ENCODE results near the gene GTF2H4. TPM values are rescaled to one million over a fixed set of nuclear protein-coding genes. Genes with fewer than 3 reads are reported as not detected.

The GTF2H4 gene
- polyA plus RNA-seq, 6 donors from 2014 or later, result 7.6 to 11.5 (median 9.6) TPM

DNA sequence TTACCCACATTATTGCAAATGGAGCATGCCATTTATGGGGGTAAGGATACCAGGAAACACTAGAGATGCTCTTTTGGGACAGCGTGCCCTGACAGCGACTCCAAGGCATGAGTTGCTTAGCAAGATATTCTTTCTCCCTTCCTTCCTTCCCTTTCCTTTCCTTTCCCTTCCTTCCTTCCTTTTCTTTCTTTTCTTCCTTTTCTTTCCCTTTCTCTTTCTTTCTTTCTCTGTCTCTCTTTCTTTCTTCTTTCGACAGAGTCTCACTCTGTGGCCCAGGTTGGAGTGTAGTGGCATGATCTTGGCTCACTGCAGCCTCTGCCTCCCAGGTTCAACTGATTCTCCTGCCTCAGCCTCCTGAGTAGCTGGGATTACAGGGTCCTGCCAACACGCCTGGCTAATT lies 36.0 kb downstream of the GTF2H4 start:
- Mint-ChIP-seq H3K36me3 (peaks cover 5 to 17% of the 10 kb centered on the region in 2 donors), H3K27ac (no peak overlapping the region), H3K4me1 (peaks cover 4 to 9% (median 8%) of the 10 kb centered on the region in 3 donors), H3K27me3 (peaks cover 59 to 93% (median 69%) of the 10 kb centered on the region in 3 donors), H3K4me3 (no peak overlapping the region), H3K9me3 (peaks cover 0 to 3% (median 0%) of the 10 kb centered on the region in 7 donors)
- no peak for ATAC-seq (ENCODE audit: low read depth in 2 of 2)
- no peak for DNase-seq

DNA sequence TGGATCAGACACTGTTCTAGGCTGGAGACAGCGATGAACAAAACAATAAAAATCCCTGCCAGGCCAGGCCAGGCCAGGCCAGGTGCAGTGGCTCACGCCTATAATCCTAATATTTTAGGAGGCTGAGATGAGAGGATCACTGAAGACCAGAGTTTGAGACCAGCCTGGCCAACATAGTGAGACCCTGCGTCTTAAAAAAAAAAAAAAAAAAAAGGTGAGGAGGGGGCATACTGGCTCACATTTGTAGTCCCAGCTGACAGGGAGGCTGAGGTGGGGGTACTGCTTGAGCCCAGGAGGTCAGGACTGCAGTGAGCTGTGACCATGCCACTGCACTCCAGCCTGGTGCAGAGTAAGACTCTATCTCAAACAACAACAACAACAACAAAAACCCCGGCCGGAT lies 37.3 kb downstream of the GTF2H4 start:
- Mint-ChIP-seq H3K4me3 (no peak overlapping the region), H3K27ac (no peak overlapping the region), H3K36me3 (peaks cover 5 to 29% of the 10 kb centered on the region in 2 donors), H3K27me3 (peaks cover 65 to 97% (median 72%) of the 10 kb centered on the region in 3 donors), H3K9me3 (peaks cover 0 to 3% (median 0%) of the 10 kb centered on the region in 7 donors), H3K4me1 (peaks cover 0 to 9% (median 8%) of the 10 kb centered on the region in 3 donors)
- DNase-seq (no peak), ATAC-seq (ENCODE audit: low read depth in 2 of 2) (no peak)

DNA sequence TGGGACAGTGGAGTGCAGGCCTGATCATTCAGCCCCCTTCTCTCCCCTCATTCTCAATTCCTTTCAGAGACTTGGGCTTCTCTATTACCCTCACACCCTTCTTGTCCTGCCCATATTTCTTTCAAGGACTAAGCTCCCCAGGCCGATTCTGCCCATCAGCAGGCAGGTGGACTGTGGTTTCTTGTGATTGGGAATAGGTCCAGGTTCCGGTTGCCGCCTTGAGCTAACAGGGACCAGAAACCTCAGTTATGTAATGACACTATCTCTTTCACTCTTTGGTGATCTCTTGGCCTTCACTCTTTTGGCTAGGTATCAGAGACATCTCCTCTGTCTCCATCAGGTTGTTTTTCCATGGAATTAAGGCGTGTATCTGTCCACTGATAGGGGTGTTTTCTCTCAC lies 39.2 kb downstream of the GTF2H4 start:
- Mint-ChIP-seq H3K36me3 (peaks cover 5 to 39% of the 10 kb centered on the region in 2 donors), H3K4me3 (no peak overlapping the region), H3K9me3 (peaks cover 0 to 4% (median 0%) of the 10 kb centered on the region in 7 donors), H3K4me1 (peaks cover 0 to 9% (median 8%) of the 10 kb centered on the region in 3 donors), H3K27ac (no peak overlapping the region), H3K27me3 (peaks cover 59 to 98% (median 70%) of the 10 kb centered on the region in 3 donors)
- ATAC-seq (ENCODE audit: low read depth in 2 of 2), result no peak
- DNase-seq, result no peak

DNA sequence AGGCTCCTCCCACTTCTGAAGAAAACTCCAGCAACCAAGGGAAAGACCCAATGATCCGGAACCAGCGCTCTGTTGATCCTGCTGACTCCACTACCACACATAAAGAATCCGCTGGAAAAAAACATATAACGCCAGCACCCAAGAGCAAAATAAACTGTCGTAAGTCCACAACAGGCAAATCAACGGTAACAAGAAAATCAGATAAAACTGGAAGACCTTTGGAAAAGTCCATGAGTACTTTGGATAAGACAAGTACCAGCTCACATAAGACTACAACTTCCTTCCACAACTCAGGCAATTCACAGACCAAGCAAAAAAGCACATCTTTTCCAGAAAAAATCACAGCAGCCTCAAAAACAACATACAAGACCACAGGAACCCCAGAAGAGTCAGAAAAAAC lies 40.8 kb downstream of the GTF2H4 start:
- DNase-seq (no peak), ATAC-seq (ENCODE audit: low read depth in 2 of 2) (no peak)
- H3K4me3 Mint-ChIP-seq, result no peak overlapping the region
- peaks cover 44 to 91% (median 61%) of the 10 kb centered on the region in 3 donors for H3K27me3 Mint-ChIP-seq
- peaks cover 0 to 3% (median 3%) of the 10 kb centered on the region in 3 donors for H3K4me1 Mint-ChIP-seq
- H3K36me3 Mint-ChIP-seq, result peaks cover 5 to 39% of the 10 kb centered on the region in 2 donors
- H3K27ac Mint-ChIP-seq, result no peak overlapping the region
- H3K9me3 Mint-ChIP-seq, result peaks cover 0 to 4% (median 0%) of the 10 kb centered on the region in 7 donors

DNA sequence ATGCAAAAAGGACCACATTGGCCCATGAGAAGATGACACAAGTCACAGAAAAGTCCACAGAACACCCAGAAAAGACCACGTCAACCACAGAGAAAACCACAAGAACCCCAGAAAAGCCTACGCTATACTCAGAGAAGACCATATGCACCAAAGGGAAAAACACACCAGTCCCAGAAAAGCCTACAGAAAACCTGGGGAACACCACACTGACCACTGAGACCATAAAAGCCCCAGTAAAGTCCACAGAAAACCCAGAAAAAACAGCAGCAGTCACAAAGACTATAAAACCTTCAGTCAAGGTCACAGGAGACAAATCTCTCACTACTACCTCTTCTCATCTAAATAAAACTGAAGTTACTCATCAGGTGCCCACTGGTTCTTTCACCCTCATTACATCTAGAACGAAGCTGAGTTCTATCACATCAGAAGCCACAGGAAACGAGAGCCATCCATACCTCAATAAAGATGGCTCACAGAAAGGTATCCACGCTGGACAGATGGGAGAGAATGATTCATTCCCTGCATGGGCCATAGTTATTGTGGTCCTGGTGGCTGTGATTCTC lies 44.0 kb downstream of the GTF2H4 start:
- ATAC-seq (ENCODE audit: low read depth in 2 of 2), result no peak
- H3K9me3 Mint-ChIP-seq, result peaks cover 0 to 4% (median 0%) of the 10 kb centered on the region in 7 donors
- H3K27ac Mint-ChIP-seq, result peak overlapping the region in 2 of 6 donors; percentile 4 to 27
- H3K4me1 Mint-ChIP-seq, result peaks cover 3 to 24% (median 14%) of the 10 kb centered on the region in 3 donors
- peaks cover 21 to 61% (median 55%) of the 10 kb centered on the region in 3 donors for H3K27me3 Mint-ChIP-seq
- H3K36me3 Mint-ChIP-seq, result peaks cover under 1 to 39% of the 10 kb centered on the region in 2 donors
- peak overlapping the region in 1 of 8 donors; percentile 1 for H3K4me3 Mint-ChIP-seq
- DNase-seq, result no peak

DNA sequence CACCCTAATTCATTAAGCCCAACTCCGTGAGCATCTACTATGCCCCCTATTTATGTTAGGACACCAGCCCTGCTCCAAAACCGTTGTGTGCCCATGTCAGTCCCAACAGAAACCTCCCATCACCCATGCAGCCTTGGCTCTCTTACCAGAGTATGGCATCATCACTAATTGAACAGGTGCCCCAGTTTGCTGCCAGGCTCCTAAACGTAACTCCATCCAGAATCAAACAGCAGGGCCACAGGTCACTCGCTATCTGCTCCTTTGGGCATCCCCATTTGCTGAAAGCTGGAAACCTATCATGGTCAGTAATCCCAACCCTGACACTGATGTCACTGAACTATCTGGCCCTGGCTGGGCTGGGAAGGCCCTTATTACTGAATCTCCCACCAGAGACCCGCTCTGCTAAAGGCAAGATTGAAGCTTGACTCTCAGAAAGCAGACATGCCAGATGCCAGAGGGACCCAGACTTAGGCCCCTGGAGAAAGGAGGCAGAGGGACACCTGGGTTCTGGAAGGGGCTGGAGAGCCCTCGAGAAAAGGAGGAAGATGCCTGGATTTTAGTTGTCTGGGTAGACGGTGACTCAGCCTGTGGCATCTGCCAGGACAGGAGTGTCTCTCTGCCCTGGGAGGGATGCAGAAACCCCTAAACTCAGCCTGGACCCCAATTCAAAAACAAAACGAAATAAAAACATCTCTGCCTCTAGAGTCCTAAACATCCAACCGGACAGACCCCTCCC lies 46.8 kb downstream of the GTF2H4 start:
- Mint-ChIP-seq H3K27ac (peak overlapping the region in 4 of 6 donors; percentile 57 to 88 (median 70)), H3K27me3 (peaks cover 6 to 54% (median 47%) of the 10 kb centered on the region in 3 donors), H3K9me3 (peaks cover 0 to 2% (median 0%) of the 10 kb centered on the region in 7 donors), H3K36me3 (peaks cover 0 to 15% of the 10 kb centered on the region in 2 donors), H3K4me3 (peak overlapping the region; percentile 77 to 91 (median 86)), H3K4me1 (peaks cover 0 to 27% (median 17%) of the 10 kb centered on the region in 3 donors)
- DNase-seq (no peak), ATAC-seq (ENCODE audit: low read depth in 2 of 2) (no peak)

DNA sequence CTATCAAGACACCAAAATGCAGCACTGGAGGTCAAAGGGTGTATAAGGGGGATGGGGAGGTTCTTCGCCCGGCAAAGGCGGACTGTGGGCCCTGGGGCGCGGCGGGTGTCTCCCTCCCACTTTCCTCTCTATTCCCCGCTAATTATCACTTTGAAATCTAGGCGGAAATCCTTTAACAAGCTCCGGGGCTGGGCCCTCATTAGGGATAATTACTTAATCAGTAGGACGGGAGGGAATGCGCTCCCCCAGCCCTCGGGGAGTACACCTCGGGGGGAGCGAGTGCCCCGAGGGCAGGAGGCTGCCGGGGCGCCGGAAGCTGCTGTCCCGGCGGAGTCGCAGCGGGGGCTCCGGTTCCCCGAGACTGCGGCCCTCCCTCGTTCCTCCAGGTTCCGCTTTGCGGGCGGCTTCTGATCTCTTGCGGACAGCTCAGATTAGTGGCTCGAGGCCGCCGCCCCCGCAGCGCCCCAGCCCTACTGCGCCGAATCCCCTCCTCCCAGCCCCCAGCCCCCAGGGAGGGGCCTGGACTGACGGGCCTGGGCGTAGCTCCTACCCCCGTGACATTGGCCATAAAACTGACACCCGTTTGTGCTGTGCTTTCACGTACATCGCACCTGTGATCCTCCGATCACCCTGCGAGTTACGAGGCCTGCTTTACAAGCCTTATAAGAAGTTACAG lies 47.5 kb downstream of the GTF2H4 start:
- Mint-ChIP-seq H3K4me3 (peak overlapping the region; percentile 77 to 91 (median 86)), H3K27me3 (peaks cover 4 to 47% (median 42%) of the 10 kb centered on the region in 3 donors), H3K9me3 (peaks cover 0 to 2% (median 0%) of the 10 kb centered on the region in 7 donors), H3K36me3 (peaks cover 0 to 8% of the 10 kb centered on the region in 2 donors), H3K27ac (peak overlapping the region in 5 of 6 donors; percentile 45 to 92 (median 70)), H3K4me1 (peaks cover 0 to 27% (median 17%) of the 10 kb centered on the region in 3 donors)
- ATAC-seq (ENCODE audit: low read depth in 2 of 2) (peak; percentile 93 to 95), DNase-seq (peak; percentile 76)

DNA sequence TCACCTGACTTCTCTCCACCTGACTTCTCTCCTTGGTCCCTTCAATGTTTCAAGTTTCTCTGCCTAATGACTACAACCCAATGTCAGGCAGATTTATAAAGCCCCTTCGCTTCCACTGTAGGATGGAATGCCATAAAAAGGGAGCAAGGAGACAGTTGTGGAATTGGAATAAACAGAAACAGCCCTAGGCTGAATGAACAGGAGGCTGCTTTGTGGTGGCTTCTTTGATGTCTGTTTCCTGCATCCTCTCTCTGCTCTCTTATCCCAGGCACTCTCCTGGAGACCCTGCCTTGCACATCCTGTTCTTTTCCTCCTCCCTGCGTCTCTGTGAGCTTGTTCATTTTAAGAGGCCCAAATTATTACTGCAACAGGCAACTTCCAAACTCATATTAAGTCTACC lies 49.7 kb downstream of the GTF2H4 start:
- peak overlapping the region in 1 of 6 donors; percentile 15 for H3K27ac Mint-ChIP-seq
- H3K4me3 Mint-ChIP-seq, result peak overlapping the region in 3 of 8 donors; percentile 5 to 25 (median 10)
- ATAC-seq (ENCODE audit: low read depth in 2 of 2) (no peak), DNase-seq (no peak)
- H3K36me3 Mint-ChIP-seq, result no peaks in the 10 kb centered on the region
- no peaks in the 10 kb centered on the region for H3K9me3 Mint-ChIP-seq
- peaks cover 4 to 39% (median 32%) of the 10 kb centered on the region in 3 donors for H3K27me3 Mint-ChIP-seq
- peaks cover 0 to 23% (median 17%) of the 10 kb centered on the region in 3 donors for H3K4me1 Mint-ChIP-seq

DNA sequence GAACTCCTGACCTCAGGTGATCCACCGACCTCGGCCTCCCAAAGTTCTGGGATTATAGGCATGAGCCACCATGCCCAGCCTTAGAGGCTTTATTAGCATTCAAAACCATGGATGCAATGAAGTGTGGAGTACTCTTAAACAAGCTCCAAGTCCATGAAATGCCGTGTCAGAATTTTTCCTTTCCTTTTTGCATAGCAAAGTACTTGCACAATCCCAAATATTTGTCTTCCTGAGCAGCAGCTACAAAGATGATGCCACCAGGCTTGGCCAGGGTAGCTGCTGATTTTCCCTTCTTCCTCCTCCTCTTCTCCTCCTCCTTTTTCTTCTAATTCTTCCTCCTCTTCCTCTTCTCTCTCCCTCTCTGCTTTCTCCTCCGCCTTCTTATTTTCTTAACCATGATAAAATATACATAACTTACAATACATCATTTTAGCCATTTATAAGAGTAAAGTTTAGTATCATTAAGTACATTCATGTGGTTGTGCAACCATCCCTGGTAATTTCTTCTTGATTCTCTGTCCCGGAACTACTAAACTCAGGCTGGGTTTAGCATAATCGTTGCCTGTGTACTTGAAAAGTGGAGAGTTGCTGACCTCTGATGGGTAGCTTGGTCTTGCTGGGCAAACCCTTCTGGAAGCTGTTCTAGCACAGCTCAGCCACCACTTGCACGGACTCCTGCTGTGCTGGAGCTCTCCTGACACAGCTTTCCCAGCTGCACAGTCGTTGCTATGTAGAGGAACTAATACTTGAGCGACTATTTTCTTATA lies 53.1 kb downstream of the GTF2H4 start:
- Mint-ChIP-seq H3K9me3 (no peaks in the 10 kb centered on the region), H3K27ac (peak overlapping the region in 1 of 6 donors; percentile 7), H3K36me3 (peaks cover 0 to 8% of the 10 kb centered on the region in 2 donors), H3K27me3 (peaks cover 15 to 61% (median 55%) of the 10 kb centered on the region in 3 donors), H3K4me3 (no peak overlapping the region), H3K4me1 (peaks cover 0 to 15% (median 12%) of the 10 kb centered on the region in 3 donors)
- DNase-seq, result no peak
- ATAC-seq (ENCODE audit: low read depth in 2 of 2), result no peak

DNA sequence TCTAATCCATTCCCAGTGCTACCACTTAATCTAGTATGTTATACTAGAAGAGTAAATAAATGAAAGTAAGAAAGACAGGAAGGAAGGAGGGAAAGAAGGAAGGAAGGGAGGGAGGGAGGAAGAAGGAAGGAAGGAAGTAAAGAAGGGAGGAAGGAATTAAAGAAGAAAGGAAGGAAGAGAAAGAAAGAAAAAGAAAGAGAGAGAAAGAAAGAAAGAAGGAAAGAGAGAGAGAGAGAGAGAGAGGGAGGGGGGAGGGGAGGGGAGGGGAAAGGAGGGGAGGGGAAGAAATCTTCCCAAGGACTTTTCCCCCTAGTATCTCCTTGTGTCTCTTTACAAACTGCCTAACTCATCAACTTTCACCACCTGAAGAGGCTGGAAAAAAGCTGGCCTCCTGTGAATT lies 54.7 kb downstream of the GTF2H4 start:
- DNase-seq (no peak), ATAC-seq (ENCODE audit: low read depth in 2 of 2) (no peak)
- peaks cover 22 to 66% (median 64%) of the 10 kb centered on the region in 3 donors for H3K27me3 Mint-ChIP-seq
- H3K4me3 Mint-ChIP-seq, result no peak overlapping the region
- peaks cover 0 to 3% (median 0%) of the 10 kb centered on the region in 3 donors for H3K4me1 Mint-ChIP-seq
- H3K9me3 Mint-ChIP-seq, result no peaks in the 10 kb centered on the region
- H3K36me3 Mint-ChIP-seq, result peaks cover 0 to 8% of the 10 kb centered on the region in 2 donors
- H3K27ac Mint-ChIP-seq, result no peak overlapping the region

DNA sequence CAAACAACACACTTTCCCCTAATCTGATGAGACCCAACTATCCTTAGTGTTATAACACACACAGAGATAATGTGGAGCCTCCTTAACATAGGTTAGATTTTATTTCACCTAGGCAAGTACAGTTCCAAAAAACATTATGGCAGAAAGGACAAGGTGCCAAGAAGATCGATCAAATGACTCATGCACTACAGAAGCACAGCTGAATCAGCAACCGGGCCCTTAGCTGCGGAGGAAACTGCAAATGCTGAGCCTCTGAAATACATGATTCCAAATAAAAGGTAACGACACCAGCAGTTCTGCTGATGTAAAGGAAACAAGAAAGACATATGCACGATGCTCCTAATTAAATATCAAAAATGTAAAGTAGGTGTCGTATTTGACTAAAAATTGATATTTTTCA lies 55.6 kb downstream of the GTF2H4 start:
- ATAC-seq (ENCODE audit: low read depth in 2 of 2) (no peak), DNase-seq (no peak)
- peaks cover 0 to 8% of the 10 kb centered on the region in 2 donors for H3K36me3 Mint-ChIP-seq
- no peak overlapping the region for H3K4me3 Mint-ChIP-seq
- no peak overlapping the region for H3K27ac Mint-ChIP-seq
- H3K9me3 Mint-ChIP-seq, result no peaks in the 10 kb centered on the region
- peaks cover 0 to 3% (median 0%) of the 10 kb centered on the region in 3 donors for H3K4me1 Mint-ChIP-seq
- peaks cover 22 to 57% (median 56%) of the 10 kb centered on the region in 3 donors for H3K27me3 Mint-ChIP-seq

All from naive B cell (primary cell).